ENCODE measurements around the gene TP63. TPM values are rescaled to one million over a fixed set of nuclear protein-coding genes. Genes with fewer than 3 reads are reported as not detected.
"Not testable (repeated sequence)": the region's sequence is repeated elsewhere in the genome, so short reads cannot be mapped to it uniquely, and the experiment has no call there.

TP63 gene
- total and polyA plus RNA-seq, 3 donors from 2014 or later: 5.2 to 10.5 (median 6.0) TPM

GRCh38 chr3:189745622-189746021 lies 114.4 kb downstream of the TP63 start:
- DNase-seq: no peak
- Histone ChIP-seq H3K4me1 (no peaks in the 10 kb centered on the region), H3K36me3 (ENCODE audit: low read depth, missing control alignments) (no peaks in the 10 kb centered on the region), H3K4me3 (no peak overlapping the region), H3K27me3 (no peaks in the 10 kb centered on the region), H3K9me3 (no peaks in the 10 kb centered on the region), H3K27ac (no peak overlapping the region)
- WGBS, 2 donors: 95 to 100% methylated on average over 1 of the region's 1 CpG
- TF ChIP-seq CTCF (IDR thresholded peaks at IDR 0.05) (no peak), POLR2A (IDR thresholded peaks at IDR 0.05) (no peak)
- intact Hi-C loops (cut with DNase I; ENCODE audit: low total_unique reads): no loop called here

- H3K36me3 ChIP-seq (ENCODE audit: low read depth, missing control alignments): no peaks in the 10 kb centered on the region
- no peaks in the 10 kb centered on the region for H3K9me3 ChIP-seq
- no peak overlapping the region for H3K4me3 ChIP-seq
- 84 to 86% methylated on average over 2 of the region's 2 CpGs for WGBS, 2 donors
- H3K4me1 ChIP-seq: no peaks in the 10 kb centered on the region
- intact Hi-C loops (cut with DNase I; ENCODE audit: low total_unique reads): no loop called here
- DNase-seq: no peak
- TF ChIP-seq CTCF (IDR thresholded peaks at IDR 0.05) (no peak), POLR2A (IDR thresholded peaks at IDR 0.05) (no peak)
- no peak overlapping the region for H3K27ac ChIP-seq
- H3K27me3 ChIP-seq: no peaks in the 10 kb centered on the region
These were observed 116.9 kb downstream of the TP63 start for GRCh38 chr3:189748046-189748445.

- H3K4me1 ChIP-seq; H3K4me3 ChIP-seq; DNase-seq; H3K27ac ChIP-seq; H3K27me3 ChIP-seq; H3K36me3 ChIP-seq (ENCODE audit: low read depth, missing control alignments); intact Hi-C loops (cut with DNase I; ENCODE audit: low total_unique reads); H3K9me3 ChIP-seq: not testable (repeated sequence)
- 93 to 96% methylated on average over 4 of the region's 4 CpGs for WGBS, 2 donors
These were observed 119.8 kb downstream of the TP63 start for GRCh38 chr3:189750972-189751371.

GRCh38 chr3:189754356-189754755 lies 123.2 kb downstream of the TP63 start:
- Histone ChIP-seq H3K4me1 (no peaks in the 10 kb centered on the region), H3K27me3 (no peaks in the 10 kb centered on the region)
- WGBS, 2 donors: 79 to 89% methylated on average over 2 of the region's 2 CpGs

GRCh38 chr3:189756582-189757078 lies 125.4 kb downstream of the TP63 start:
- no peak for DNase-seq
- no peaks in the 10 kb centered on the region for H3K9me3 ChIP-seq
- H3K27me3 ChIP-seq: no peaks in the 10 kb centered on the region
- H3K4me1 ChIP-seq: no peaks in the 10 kb centered on the region
- TF ChIP-seq CTCF (IDR thresholded peaks at IDR 0.05) (no peak), POLR2A (IDR thresholded peaks at IDR 0.05) (no peak)
- no peaks in the 10 kb centered on the region for H3K36me3 ChIP-seq (ENCODE audit: low read depth, missing control alignments)
- intact Hi-C loops (cut with DNase I; ENCODE audit: low total_unique reads): no loop called here
- no peak overlapping the region for H3K4me3 ChIP-seq
- H3K27ac ChIP-seq: no peak overlapping the region

More at GRCh38 chr3:189754356-189754755, 123.2 kb downstream of the TP63 start:
- no peak for DNase-seq
- TF ChIP-seq POLR2A (IDR thresholded peaks at IDR 0.05) (no peak), CTCF (IDR thresholded peaks at IDR 0.05) (no peak)
- Histone ChIP-seq H3K9me3 (no peaks in the 10 kb centered on the region), H3K4me3 (no peak overlapping the region), H3K27ac (no peak overlapping the region), H3K36me3 (ENCODE audit: low read depth, missing control alignments) (no peaks in the 10 kb centered on the region)
- intact Hi-C loops (cut with DNase I; ENCODE audit: low total_unique reads): no loop called here
